ENCODE measurements around the gene ANKRD2. TPM values are rescaled to one million over a fixed set of nuclear protein-coding genes. Genes with fewer than 3 reads are reported as not detected.
"Not testable (repeated sequence)": the region's sequence is repeated elsewhere in the genome, so short reads cannot be mapped to it uniquely, and the experiment has no call there.

Gene ANKRD2
- total RNA-seq: 0.69 TPM
- 0.23 TPM for polyA plus RNA-seq

GRCh38 chr10:97572214-97572989 is at the start of gene ANKRD2:
TSS of gene ANKRD2 (plus strand) at chr10:97572779. CDS start at chr10:97572789, 10 bp downstream.
- no peak within 1 kb of the TSS for H3K4me3 ChIP-seq (ENCODE audit: low read depth, low read length)
- no peak for DNase-seq (ENCODE audit: extremely low spot score)
- peak within 1 kb of the TSS; percentile 81 for H3K27ac ChIP-seq (ENCODE audit: low read depth)
- H3K36me3 ChIP-seq (ENCODE audit: insufficient read depth): no peaks in the 10 kb centered on the region
- 68% methylated on average over 16 of the region's 16 CpGs for WGBS
- H3K4me1 ChIP-seq (ENCODE audit: insufficient read depth): no peaks in the 10 kb centered on the region

DNA sequence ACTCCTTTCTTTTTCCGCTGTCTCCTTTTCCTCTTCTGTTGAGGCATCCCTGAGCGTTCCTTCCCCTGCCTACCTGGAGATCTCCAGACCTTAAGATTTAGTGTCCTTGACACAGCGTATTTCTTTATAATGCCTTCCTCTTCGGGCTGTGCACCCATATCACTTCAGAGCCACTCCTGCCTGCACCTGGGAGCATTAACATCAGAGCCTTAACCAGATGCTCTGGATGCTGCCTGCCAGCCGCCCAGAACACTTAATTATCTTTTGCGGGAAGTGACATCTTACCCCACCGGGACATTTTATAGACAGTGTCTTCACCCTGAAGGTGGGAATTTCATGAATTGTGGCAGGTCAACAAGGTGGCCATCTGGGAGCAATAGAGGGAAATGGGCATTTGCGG is 49.6 kb upstream of the ANKRD2 start:
- 86% methylated on average over 8 of the region's 8 CpGs for WGBS
- no peaks in the 10 kb centered on the region for H3K4me1 ChIP-seq (ENCODE audit: insufficient read depth)

GRCh38 chr10:97525086-97525485 is 47.5 kb upstream of the ANKRD2 start:
- H3K36me3 ChIP-seq (ENCODE audit: insufficient read depth): no peaks in the 10 kb centered on the region
- DNase-seq (ENCODE audit: extremely low spot score): no peak
- 95% methylated on average over 5 of the region's 5 CpGs for WGBS
- no peaks in the 10 kb centered on the region for H3K4me1 ChIP-seq (ENCODE audit: insufficient read depth)
- no peak overlapping the region for H3K4me3 ChIP-seq (ENCODE audit: low read depth, low read length)
- H3K27ac ChIP-seq (ENCODE audit: low read depth): no peak overlapping the region

More for the DNA sequence above, 49.6 kb upstream of the ANKRD2 start:
- no peak for DNase-seq (ENCODE audit: extremely low spot score)
- H3K4me3 ChIP-seq (ENCODE audit: low read depth, low read length): no peak overlapping the region
- no peaks in the 10 kb centered on the region for H3K36me3 ChIP-seq (ENCODE audit: insufficient read depth)
- H3K27ac ChIP-seq (ENCODE audit: low read depth): no peak overlapping the region

DNA sequence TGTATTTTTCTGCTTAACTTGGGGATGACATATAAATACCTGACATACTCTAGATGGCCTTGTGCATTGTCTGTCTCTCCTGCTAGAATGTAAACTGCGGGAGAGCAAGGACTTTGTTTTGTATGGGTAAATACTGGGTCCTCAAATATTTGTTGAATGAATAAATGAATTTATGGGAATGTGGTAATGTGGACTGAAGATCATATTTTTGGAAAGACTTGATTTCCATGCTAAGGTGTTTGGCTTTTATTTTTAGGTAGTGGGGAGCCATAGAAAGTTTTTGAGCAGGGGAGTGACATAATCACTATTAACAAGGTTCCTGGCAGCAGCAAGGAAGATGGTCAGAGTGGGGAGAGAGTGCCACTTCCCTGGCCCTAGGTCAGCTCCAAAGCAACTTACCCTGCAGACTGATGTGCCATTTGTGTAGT is 46.9 kb upstream of the ANKRD2 start:
- H3K27ac ChIP-seq (ENCODE audit: low read depth): no peak overlapping the region
- 96% methylated on average over 1 of the region's 1 CpG for WGBS
- H3K4me1 ChIP-seq (ENCODE audit: insufficient read depth): no peaks in the 10 kb centered on the region
- DNase-seq (ENCODE audit: extremely low spot score): no peak
- no peaks in the 10 kb centered on the region for H3K36me3 ChIP-seq (ENCODE audit: insufficient read depth)
- no peak overlapping the region for H3K4me3 ChIP-seq (ENCODE audit: low read depth, low read length)

DNA sequence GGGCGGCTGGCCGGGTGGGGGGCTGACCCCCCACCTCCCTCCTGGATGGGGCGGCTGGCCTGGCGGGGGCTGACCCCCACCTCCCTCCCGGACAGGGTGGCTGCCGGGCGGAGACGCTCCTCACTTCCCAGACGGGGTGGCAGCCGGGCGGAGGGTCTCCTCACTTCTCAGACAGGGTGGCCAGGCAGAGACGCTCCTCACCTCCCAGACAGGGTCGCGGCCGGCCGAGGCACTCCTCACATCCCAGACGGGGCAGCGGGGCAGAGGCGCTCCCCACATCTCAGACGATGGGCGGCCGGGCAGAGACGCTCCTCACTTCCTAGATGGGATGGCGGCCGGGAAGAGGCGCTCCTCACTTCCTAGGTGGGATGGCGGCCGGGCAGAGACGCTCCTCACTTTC is 43.7 kb upstream of the ANKRD2 start:
- H3K4me3 ChIP-seq (ENCODE audit: low read depth, low read length); DNase-seq (ENCODE audit: extremely low spot score); H3K4me1 ChIP-seq (ENCODE audit: insufficient read depth); H3K27ac ChIP-seq (ENCODE audit: low read depth); H3K36me3 ChIP-seq (ENCODE audit: insufficient read depth): not testable (repeated sequence)
- 97% methylated on average over 23 of the region's 29 CpGs for WGBS

DNA sequence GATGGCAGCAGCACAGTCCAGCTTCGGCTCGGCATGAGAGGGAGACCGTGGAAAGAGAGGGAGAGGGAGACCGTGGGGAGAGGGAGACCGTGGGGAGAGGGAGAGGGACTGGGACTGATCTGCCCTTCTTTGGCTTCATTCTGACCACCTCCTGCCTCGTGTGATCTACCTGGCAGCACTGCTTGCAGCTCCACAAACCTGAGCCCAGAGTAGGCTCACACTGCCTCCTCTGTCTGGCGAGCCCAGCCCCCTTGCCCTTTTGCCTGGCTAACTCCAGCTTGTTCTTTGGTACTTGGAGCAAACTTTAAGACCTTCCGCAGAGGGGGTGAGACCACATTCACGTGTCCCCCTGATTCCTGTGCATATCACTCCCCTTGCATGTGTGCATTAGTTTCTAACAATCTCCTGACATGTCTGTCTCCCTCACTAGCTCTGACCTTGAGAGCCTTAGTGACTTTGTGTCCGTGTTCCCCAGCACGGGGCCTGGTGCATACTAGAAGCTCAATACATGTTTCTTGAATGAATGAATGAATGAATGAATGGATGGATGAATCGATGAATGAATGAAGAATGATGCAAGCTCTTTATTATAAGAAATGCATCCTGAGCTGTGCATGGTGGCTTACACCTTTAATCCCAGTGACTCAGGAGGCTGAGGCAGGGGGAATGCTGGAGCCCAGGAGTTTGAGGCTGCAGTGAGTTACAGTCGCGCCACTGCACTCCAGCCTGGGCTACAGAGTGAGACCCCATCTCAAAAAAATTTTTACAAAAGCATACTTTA is 42.7 kb upstream of the ANKRD2 start:
- H3K36me3 ChIP-seq (ENCODE audit: insufficient read depth): no peaks in the 10 kb centered on the region
- H3K4me1 ChIP-seq (ENCODE audit: insufficient read depth): no peaks in the 10 kb centered on the region
- H3K27ac ChIP-seq (ENCODE audit: low read depth): no peak overlapping the region
- H3K4me3 ChIP-seq (ENCODE audit: low read depth, low read length): no peak overlapping the region
- DNase-seq (ENCODE audit: extremely low spot score): no peak
- WGBS: 90% methylated on average over 14 of the region's 14 CpGs

GRCh38 chr10:97531401-97531986 is 41.1 kb upstream of the ANKRD2 start:
- no peaks in the 10 kb centered on the region for H3K4me1 ChIP-seq (ENCODE audit: insufficient read depth)
- H3K27ac ChIP-seq (ENCODE audit: low read depth): no peak overlapping the region
- H3K4me3 ChIP-seq (ENCODE audit: low read depth, low read length): no peak overlapping the region
- WGBS: 86% methylated on average over 10 of the region's 10 CpGs
- no peak for DNase-seq (ENCODE audit: extremely low spot score)
- no peaks in the 10 kb centered on the region for H3K36me3 ChIP-seq (ENCODE audit: insufficient read depth)

GRCh38 chr10:97532935-97533671 is 39.5 kb upstream of the ANKRD2 start:
- WGBS: 71% methylated on average over 12 of the region's 12 CpGs
- Histone ChIP-seq H3K36me3 (ENCODE audit: insufficient read depth) (no peaks in the 10 kb centered on the region), H3K4me3 (ENCODE audit: low read depth, low read length) (no peak overlapping the region), H3K27ac (ENCODE audit: low read depth) (no peak overlapping the region), H3K4me1 (ENCODE audit: insufficient read depth) (no peaks in the 10 kb centered on the region)
- DNase-seq (ENCODE audit: extremely low spot score): no peak

DNA sequence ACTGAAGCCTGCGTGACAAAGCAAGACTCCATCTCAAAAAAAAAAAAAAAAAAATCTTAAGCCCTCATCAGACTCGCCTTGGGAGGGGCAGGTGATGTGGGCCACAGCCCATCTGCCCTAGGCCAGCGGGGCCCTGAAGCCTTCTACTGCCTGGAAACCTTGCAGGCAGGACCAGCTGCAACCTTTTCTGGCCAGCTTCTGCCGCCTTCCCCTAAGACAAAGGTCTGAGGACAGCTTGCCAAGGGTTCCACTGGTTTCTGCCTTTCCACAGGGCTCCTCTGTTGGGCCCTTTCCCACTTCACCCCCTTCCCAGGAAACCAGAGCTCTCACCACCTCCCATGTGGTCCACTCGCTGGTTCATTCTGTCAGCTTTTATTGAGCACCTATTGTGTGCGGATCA is 38.7 kb upstream of the ANKRD2 start:
- 88% methylated on average over 6 of the region's 6 CpGs for WGBS
- no peaks in the 10 kb centered on the region for H3K36me3 ChIP-seq (ENCODE audit: insufficient read depth)
- H3K4me1 ChIP-seq (ENCODE audit: insufficient read depth): no peaks in the 10 kb centered on the region
- H3K27ac ChIP-seq (ENCODE audit: low read depth): no peak overlapping the region
- DNase-seq (ENCODE audit: extremely low spot score): no peak
- no peak overlapping the region for H3K4me3 ChIP-seq (ENCODE audit: low read depth, low read length)

GRCh38 chr10:97534746-97535367 is 37.7 kb upstream of the ANKRD2 start:
- Histone ChIP-seq H3K36me3 (ENCODE audit: insufficient read depth) (no peaks in the 10 kb centered on the region), H3K4me1 (ENCODE audit: insufficient read depth) (no peaks in the 10 kb centered on the region), H3K27ac (ENCODE audit: low read depth) (no peak overlapping the region), H3K4me3 (ENCODE audit: low read depth, low read length) (no peak overlapping the region)
- no peak for DNase-seq (ENCODE audit: extremely low spot score)
- 81% methylated on average over 6 of the region's 6 CpGs for WGBS

DNA sequence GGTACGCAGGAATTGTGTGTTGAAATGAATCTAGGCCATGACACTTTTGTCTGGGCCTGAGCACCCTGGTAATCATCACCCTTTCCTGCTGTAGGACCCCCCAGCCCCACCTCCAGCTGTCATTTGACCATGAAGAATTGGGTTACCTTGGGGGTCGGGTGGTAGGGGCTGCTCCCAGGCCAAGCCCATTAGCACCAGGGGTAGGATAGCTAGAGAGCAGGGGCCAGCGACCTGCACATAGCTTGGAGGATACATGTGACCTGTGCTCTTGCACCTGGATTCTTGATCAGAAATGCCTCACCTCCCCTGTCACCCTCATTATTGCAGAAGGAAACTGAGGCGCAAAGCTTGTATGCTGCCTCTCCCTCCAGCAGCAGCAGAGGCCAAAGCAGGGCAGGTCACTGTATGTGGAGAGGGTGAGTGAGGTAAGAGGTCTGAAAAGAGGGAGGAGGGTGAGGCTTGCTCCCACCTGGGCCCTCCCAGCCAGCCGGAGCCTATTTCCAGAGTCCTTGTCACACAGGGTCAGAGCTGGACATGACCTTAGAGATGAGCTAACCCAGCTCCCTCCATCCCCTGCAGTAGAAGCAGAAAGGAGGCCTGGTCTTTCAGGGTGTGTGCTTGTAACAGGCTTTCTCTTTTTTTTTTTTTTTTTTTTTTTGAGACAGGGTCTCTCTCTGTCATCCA is 35.3 kb upstream of the ANKRD2 start:
- no peak for DNase-seq (ENCODE audit: extremely low spot score)
- H3K4me3 ChIP-seq (ENCODE audit: low read depth, low read length): no peak overlapping the region
- H3K4me1 ChIP-seq (ENCODE audit: insufficient read depth): no peaks in the 10 kb centered on the region
- 94% methylated on average over 5 of the region's 5 CpGs for whole genome bisulfite sequencing
- H3K36me3 ChIP-seq (ENCODE audit: insufficient read depth): no peaks in the 10 kb centered on the region
- H3K27ac ChIP-seq (ENCODE audit: low read depth): no peak overlapping the region

DNA sequence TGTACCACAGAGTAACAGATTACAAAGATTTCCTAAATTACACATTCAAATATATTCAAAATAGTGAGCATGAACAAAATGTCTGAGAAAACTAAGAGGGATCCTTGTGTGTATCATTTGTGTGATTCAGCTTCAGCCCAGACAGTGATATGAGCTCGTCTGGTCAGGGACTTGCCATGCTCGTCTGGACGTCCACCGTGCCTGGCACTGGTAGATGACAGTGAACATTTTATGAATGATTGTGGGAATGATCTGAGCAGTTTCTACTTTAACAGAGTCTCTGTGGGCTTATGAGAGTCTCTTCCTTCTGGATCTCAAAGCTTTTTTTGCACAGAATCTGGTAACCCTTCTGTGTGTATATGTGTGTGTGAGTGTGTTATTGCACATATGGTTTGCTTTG is 34.2 kb upstream of the ANKRD2 start:
- Histone ChIP-seq H3K4me1 (ENCODE audit: insufficient read depth) (no peaks in the 10 kb centered on the region), H3K4me3 (ENCODE audit: low read depth, low read length) (no peak overlapping the region), H3K27ac (ENCODE audit: low read depth) (no peak overlapping the region), H3K36me3 (ENCODE audit: insufficient read depth) (no peaks in the 10 kb centered on the region)
- 75% methylated on average over 4 of the region's 4 CpGs for WGBS
- DNase-seq (ENCODE audit: extremely low spot score): no peak
